ENCODE data around the gene KDM6B.
"Not testable (repeated sequence)": the region's sequence is repeated elsewhere in the genome, so short reads cannot be mapped to it uniquely, and the experiment has no call there.

KDM6B gene

DNA sequence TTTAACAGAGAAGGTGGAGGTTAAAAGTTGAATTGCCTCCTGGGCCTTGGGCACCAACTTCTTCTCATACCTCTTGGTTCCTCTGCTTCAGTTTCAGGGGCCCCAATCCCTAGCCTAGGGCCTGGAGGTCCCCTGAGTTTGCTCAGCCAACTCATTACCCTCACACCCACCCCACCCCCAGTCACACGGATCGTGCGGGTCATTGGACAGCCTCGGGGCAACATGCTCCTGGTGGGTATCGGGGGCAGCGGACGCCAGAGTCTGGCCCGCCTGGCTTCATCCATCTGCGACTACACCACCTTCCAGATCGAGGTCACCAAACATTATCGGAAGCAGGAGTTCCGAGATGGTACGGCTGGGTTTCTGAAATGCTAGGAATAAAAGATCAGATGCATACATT is 36.0 kb upstream of the KDM6B start:
- no peak for TF ChIP-seq CTCF (IDR thresholded peaks at IDR 0.05; ENCODE audit: low read length, missing control alignments)
- H3K4me3 ChIP-seq (replicated peaks; ENCODE audit: low read depth, low read length) = no peak overlapping the region
- no peak for DNase-seq (ENCODE audit: low read depth)

DNA sequence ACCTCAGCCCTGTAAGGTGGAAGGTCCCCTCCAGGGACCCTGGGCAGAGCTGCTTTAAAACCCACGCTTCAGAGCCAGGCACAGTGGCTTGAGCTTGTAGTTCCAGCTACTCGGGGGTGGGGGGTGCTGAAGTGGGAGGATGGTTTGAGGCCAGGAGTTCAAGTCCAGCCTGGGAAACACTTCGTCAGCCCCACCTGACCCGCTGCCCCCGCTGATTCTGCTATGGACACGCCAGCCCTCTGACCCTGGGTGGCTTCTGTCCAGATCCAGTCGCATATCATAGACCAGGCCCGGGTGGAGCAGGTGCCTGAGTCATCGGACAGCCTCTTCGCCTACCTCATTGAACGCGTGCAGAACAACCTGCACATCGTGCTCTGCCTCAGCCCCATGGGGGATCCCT is 35.2 kb upstream of the KDM6B start:
- H3K4me3 ChIP-seq (replicated peaks; ENCODE audit: low read depth, low read length) = no peak overlapping the region
- no peak for DNase-seq (ENCODE audit: low read depth)
- TF ChIP-seq CTCF (IDR thresholded peaks at IDR 0.05; ENCODE audit: low read length, missing control alignments) = no peak

DNA sequence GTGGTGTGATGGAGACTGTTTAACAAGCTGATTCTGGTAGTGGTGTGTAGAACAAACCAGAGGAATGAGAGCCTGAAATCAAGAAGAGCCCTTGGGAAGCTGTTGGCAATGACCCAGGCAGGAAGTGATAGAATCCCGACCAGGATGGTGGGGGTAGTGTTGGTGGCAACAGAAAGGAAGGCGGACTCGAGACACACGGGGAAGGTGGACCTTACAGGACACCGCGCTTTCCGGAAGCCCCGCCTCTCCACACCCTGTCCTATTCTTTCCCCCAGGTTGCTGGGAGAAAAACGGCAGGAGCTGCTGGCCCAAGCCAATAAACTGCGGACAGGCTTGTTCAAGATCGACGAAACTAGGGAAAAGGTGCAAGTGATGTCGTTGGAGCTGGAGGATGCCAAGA is 30.0 kb upstream of the KDM6B start:
- no peak overlapping the region for H3K4me3 ChIP-seq (replicated peaks; ENCODE audit: low read depth, low read length)
- DNase-seq (ENCODE audit: low read depth) = peak; percentile 31
- no peak for TF ChIP-seq CTCF (IDR thresholded peaks at IDR 0.05; ENCODE audit: low read length, missing control alignments)

- no peak for TF ChIP-seq CTCF (IDR thresholded peaks at IDR 0.05; ENCODE audit: low read length, missing control alignments)
- no peak for DNase-seq (ENCODE audit: low read depth)
- no peak overlapping the region for H3K4me3 ChIP-seq (replicated peaks; ENCODE audit: low read depth, low read length)
These were observed 27.4 kb upstream of the KDM6B start for GRCh38 chr17:7806587-7806986.

DNA sequence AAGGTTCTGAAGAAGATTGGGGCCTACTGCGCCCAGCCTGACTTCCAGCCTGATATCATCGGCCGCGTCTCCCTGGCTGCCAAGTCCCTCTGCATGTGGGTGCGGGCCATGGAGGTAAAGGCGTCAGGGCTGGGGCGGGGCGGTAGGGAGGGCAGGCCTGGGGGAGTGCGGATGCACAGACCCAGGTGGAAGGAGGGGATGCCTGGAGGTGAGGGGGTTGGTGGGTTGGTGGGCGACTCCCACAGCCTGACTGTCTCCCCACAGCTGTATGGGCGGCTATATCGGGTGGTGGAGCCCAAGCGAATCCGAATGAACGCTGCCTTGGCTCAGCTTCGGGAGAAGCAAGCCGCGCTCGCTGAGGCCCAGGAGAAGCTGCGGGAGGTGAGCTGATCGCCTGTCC is 26.8 kb upstream of the KDM6B start:
- DNase-seq (ENCODE audit: low read depth) = no peak
- TF ChIP-seq CTCF (IDR thresholded peaks at IDR 0.05; ENCODE audit: low read length, missing control alignments) = no peak
- no peak overlapping the region for H3K4me3 ChIP-seq (replicated peaks; ENCODE audit: low read depth, low read length)

GRCh38 chr17:7809086-7809790 is 24.8 kb upstream of the KDM6B start:
- DNase-seq (ENCODE audit: low read depth) = no peak
- H3K4me3 ChIP-seq (replicated peaks; ENCODE audit: low read depth, low read length) = no peak overlapping the region
- no peak for TF ChIP-seq CTCF (IDR thresholded peaks at IDR 0.05; ENCODE audit: low read length, missing control alignments)

- peak; percentile 54 for DNase-seq (ENCODE audit: low read depth)
- not testable (repeated sequence) for H3K4me3 ChIP-seq (replicated peaks; ENCODE audit: low read depth, low read length)
These were observed 24.1 kb upstream of the KDM6B start for GRCh38 chr17:7809791-7810343.
